Pons (tissue), 1 donor: ENCODE results near the gene TUG1.

Experiments used
- DNase-seq: peaks from one replicate; pipeline ENCODE4 v3.0.0-alpha.2; 2016; ENCODE audit warnings: low spot score

The TUG1 gene

GRCh38 chr22:30968924-30969531 is at the start of gene TUG1:
TSS of gene TUG1 (plus strand) at chr22:30969265.
- DNase-seq, result peak; percentile 96

GRCh38 chr22:30919973-30920372 is 49.1 kb upstream of the TUG1 start:
- no peak for DNase-seq

- DNase-seq, result peak; percentile 66
These were observed 48.7 kb upstream of the TUG1 start for GRCh38 chr22:30920407-30920806.

- no peak for DNase-seq
These were observed 48.0 kb upstream of the TUG1 start for GRCh38 chr22:30921108-30921507.

- peak; percentile 30 for DNase-seq
These were observed 46.9 kb upstream of the TUG1 start for GRCh38 chr22:30922151-30922611.

GRCh38 chr22:30923168-30923900 is 45.7 kb upstream of the TUG1 start:
- DNase-seq, result no peak

GRCh38 chr22:30925667-30926066 is 43.4 kb upstream of the TUG1 start:
- DNase-seq, result no peak

GRCh38 chr22:30926706-30927105 is 42.4 kb upstream of the TUG1 start:
- DNase-seq, result no peak

- no peak for DNase-seq
These were observed 41.3 kb upstream of the TUG1 start for GRCh38 chr22:30927806-30928205.

GRCh38 chr22:30928401-30928800 is 40.7 kb upstream of the TUG1 start:
- no peak for DNase-seq

GRCh38 chr22:30930228-30930627 is 38.8 kb upstream of the TUG1 start:
- no peak for DNase-seq

- DNase-seq, result no peak
These were observed 37.3 kb upstream of the TUG1 start for GRCh38 chr22:30931541-30932300.

- no peak for DNase-seq
These were observed 36.4 kb upstream of the TUG1 start for GRCh38 chr22:30932661-30933060.

GRCh38 chr22:30933457-30933856 is 35.6 kb upstream of the TUG1 start:
- no peak for DNase-seq

GRCh38 chr22:30934053-30934452 is 35.0 kb upstream of the TUG1 start:
- no peak for DNase-seq

GRCh38 chr22:30940685-30941362 is 28.2 kb upstream of the TUG1 start:
- no peak for DNase-seq

- no peak for DNase-seq
These were observed 27.7 kb upstream of the TUG1 start for GRCh38 chr22:30941363-30941740.

GRCh38 chr22:30943368-30943767 is 25.7 kb upstream of the TUG1 start:
- no peak for DNase-seq

GRCh38 chr22:30944986-30945385 is 24.1 kb upstream of the TUG1 start:
- DNase-seq, result no peak

GRCh38 chr22:30945653-30946052 is 23.4 kb upstream of the TUG1 start:
- DNase-seq, result no peak

GRCh38 chr22:30946354-30946753 is 22.7 kb upstream of the TUG1 start:
- no peak for DNase-seq

- peak; percentile 85 for DNase-seq
These were observed 21.8 kb upstream of the TUG1 start for GRCh38 chr22:30947173-30947815.
